HG03103 (cell line): Measurements from ENCODE around the gene SLC35E1.

Source experiments
- ATAC-seq: cut with Tn5 transposase; IDR thresholded peaks from one replicate; pipeline ENCODE4 v1.9.1; 2021; ENCODE audit warnings: low read depth; ENCODE audit not compliant: unreplicated experiment

The SLC35E1 gene

DNA sequence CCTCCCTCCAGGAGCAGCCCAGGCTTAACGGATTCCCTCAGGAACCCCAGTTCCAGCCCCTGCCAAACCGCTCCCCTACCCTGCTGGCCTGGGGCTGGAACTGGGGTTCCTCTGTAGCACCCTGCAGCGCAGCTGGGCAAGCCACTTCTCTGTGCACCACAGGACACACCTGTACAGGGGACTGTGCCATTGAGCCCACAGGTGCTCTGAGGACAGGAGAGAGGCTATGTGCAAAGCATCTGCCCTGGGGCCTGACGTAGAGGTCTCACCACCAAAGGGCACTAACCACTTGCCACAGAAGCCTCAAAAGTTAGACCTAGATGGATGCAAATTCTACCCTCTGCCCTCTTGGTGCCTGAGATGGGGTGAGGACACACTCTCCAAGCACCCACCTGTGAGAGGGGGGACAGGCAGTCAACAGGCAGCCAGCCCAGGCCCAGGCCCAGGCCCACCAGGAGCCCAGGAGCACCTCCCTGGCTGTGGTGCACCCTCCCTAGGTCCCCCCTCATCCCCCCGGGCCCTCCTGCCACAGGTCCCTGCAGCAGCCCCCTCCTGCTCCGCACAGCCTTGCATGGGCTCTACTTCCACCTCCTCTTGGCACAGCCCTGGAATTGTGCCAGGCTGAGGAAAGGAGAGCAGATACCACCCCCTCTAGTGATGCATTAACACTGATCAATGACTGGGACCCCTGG lies 27.6 kb upstream of the SLC35E1 start:
- no peak for ATAC-seq

DNA sequence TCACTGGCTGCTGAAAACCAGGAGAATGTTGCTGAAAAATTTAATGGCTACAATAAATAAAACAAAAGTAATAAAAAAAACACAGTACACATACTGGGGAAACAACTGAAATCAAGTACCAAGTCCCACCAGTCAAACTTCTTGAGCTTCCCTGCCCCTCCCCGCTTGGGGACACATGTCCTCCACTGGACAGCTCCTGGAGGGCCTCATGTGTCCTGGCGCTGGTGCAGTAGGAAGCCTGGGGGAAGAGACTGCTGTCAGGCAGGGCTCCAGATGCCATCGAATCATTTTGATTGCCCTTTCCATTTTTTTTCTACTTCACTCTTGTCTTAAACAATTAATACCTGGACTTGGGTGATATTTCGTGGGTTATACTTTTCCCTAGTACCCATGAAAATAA lies 26.6 kb upstream of the SLC35E1 start:
- ATAC-seq = no peak

DNA sequence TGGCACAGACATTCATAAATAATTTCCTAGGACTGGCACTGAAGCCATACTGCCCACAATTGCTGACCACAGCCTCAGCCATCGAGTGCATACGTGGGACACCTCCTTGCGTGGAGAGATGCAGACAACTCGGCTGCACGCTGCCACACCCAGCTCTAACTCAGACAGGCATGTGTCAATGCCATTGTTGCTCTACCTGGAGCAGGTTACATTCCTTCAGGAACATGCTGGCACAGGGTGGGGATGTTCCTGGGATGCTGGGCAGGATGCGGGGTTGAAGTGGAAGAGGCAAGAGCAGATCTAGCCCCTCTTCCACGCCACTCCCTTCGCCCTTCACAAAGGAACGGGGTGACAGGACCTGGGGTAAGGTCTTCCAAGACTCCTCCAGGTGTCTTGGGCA lies 24.2 kb upstream of the SLC35E1 start:
- no peak for ATAC-seq

DNA sequence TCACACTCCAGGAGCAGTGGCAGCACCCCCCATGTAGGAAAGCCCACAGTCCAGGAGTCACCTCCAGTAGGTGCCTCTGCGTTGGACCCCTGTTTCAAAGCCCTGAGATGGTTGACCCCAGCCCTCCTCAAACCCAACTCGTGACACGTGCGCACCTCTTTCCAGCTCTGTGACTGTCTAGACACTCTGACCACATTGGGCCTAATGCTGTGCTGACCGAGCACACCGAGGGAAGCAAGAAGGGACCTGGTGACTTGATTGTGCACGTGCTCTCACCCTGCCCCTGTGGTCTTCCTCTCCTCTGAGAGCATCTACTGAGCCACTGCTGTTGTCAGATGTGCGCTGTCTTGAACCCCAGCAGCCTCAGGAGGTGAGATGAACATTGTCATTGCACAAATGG lies 22.9 kb upstream of the SLC35E1 start:
- ATAC-seq = no peak

DNA sequence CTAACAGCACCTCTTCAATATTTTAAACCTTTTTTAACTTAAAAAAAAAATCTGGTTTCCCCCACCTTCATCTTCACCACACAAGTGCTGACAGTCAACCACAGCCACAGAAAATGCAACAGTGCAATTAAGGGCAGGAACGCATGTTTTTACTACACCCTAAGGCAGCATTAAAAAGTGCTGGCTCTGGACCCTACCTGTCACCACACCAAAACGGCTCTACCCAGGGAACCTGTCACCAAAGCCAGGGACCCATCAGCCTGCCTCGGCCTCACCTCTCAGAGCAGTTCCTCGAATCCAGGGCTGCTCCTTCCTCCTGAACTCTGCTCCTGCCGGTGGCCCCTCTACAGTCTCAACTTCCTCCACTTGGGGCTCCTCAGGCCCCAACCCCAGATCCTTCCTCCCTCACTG lies 22.5 kb upstream of the SLC35E1 start:
- ATAC-seq = no peak

DNA sequence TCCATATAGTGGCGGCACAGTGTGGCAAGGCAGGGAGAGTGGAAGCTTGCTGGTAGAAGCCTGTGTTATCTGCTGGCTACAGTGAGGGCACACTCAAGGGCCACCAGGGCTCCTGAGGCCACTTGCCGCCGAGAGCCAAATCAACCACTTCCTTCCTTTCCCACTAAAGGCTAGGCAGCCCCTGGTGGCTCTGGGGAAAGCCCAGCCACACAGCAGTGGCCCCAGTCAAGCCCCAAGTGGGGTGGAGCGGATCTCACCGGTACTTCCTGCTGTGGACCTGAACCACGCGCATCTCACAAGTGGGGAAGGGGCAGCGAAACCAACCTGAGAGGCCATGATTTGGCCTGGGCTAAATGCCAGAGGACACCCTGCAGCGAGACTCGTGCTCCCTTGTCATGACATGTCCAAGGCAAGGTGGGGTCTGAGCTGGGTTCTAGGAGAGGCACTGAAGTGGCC lies 21.9 kb upstream of the SLC35E1 start:
- no peak for ATAC-seq

DNA sequence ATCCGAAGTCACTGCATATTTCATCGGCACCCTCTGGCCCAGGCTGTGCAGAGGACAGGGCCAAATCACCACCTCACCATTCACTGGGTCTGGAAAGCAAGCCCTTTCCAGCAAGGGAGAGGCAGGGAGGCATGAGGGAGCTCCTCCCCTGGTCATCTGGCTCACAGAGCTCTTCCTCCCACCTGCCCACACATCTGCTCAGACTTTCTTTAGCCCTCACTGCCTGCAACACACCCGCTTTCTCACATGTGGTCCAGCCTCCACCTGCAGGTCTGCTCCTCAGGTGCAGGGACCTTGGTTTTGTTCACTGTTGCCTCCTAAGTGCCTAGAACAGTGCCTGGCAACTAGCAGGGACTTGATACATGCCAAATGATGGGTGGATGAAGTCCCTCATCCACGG lies 21.0 kb upstream of the SLC35E1 start:
- no peak for ATAC-seq

DNA sequence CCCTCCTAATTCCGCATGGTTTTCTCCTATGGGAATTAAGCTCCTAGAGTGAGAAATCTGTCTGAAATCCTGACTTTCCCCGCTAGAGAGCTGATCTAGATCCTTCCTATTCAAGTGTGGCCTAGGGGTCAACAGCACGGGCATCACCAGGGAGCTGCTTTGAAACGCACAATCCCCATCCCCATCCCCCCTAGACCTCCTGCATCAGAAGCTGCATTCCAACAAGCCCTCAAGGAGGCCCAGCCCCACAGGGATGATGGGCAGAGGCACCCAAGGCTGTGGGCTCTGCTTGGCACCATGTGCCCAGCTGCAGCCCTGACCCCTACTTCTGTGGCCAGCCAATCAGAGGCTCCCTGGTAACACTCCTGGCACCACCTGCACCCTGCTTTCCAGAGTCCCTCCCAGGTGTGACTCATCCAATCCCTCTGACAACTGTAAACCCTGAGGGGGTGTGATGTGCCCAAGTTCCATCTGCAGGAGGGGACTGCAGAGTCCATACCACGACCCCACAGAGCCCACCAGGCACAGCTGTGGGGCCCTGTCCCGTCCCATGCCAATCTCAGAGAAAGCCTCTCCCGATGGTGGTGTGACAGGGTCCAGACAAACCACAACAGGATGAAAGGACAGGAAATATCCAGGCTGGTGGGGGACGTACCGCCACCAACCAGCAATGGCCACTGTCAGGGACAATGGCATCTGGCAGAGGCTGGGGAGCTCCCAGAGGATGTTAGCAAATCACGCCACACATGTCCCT lies 19.8 kb upstream of the SLC35E1 start:
- no peak for ATAC-seq

DNA sequence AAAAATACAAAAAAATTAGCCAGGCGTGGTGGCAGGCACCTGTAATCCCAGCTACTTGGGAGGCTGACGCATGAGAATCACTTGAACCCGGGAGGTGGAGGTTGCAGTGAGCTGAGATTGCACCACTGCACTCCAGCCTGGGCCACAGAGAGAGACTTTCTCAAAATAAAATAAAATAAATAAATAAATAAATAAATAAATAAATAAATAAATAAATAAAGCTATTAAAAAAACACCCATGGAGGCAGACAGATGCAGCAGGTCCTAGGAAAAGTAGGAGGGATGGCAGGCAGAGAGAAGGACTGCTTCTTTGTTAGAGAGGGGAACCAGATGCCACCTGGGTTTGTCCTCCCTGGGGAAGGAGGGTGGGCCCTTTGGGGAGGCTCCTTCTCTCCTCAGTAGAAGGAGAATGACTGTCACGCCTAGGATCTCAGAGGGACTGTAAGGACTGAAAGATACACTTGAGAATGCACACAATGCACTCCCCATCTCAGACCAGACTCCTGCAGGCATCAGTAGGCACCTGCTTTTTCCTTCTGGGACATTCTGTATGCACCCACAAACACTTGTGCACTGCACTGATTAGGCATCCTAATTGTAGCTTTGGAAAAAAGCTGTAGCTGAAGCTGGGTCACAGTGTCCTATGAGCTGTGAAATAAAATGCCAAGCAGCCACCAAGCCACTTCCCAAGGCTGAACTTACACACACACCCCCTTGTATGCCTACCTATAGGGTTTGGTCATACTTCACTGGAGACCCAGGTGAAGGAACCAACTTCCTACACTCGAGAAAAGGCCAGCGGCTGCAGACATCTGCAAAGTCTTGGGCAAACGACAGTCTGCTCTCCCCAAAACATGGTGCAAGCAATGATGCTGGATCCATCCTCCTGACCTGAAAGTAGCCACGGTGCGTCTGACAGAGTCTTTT lies 18.9 kb upstream of the SLC35E1 start:
- no peak for ATAC-seq

DNA sequence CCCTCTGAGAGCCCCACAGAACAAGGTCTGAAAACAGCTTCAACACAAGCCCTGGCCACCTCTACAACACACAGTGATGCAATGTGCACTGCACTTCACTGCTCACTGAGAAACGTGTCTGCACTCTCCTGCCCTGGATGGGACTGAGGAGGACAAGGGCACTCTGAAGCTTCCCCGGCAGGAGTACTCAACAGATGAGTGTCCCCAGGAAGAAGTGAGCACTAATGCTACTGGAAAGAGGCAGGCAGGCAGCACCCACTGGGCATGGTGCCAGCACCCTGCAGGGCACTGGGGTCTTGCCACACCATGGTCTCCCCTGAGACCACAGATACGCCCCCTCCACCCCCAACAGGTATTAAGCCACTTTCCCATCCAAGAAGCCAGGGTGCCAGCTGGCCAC lies 17.7 kb upstream of the SLC35E1 start:
- ATAC-seq = no peak

DNA sequence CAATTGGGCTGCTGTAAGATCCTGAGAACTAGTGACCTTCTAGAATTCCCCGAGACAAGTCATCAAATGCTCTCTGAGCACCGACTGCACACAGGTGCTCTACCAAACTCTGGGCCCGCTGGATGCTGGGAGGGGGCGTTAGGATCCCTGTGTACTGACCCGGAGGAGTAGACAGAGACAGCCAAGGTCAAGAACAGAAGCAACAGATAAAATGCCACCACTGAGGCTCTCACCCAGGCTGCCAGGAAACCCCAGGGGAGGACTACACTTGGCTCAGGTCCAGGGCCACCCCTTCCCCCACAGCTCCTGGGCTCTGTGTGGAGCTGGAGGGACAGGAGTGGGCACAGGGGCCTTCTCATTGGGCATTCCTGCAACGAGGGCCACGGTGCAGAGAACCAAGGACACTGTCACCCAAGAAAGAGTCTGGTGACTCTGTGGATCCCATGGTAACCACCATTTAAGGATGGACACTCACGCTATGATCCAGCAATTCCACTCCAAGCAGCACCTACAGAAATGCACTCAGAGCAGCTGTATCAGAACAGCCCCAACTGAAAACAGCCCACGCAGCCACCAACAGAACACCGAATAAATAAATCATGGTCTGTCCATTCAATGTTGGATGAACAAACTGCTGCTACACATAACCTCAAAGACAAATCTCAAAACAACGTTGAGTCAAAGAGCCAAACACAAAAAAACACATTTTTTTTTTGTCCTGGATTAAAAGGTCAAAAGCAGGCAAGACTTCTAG lies 16.8 kb upstream of the SLC35E1 start:
- peak; percentile 4 for ATAC-seq

DNA sequence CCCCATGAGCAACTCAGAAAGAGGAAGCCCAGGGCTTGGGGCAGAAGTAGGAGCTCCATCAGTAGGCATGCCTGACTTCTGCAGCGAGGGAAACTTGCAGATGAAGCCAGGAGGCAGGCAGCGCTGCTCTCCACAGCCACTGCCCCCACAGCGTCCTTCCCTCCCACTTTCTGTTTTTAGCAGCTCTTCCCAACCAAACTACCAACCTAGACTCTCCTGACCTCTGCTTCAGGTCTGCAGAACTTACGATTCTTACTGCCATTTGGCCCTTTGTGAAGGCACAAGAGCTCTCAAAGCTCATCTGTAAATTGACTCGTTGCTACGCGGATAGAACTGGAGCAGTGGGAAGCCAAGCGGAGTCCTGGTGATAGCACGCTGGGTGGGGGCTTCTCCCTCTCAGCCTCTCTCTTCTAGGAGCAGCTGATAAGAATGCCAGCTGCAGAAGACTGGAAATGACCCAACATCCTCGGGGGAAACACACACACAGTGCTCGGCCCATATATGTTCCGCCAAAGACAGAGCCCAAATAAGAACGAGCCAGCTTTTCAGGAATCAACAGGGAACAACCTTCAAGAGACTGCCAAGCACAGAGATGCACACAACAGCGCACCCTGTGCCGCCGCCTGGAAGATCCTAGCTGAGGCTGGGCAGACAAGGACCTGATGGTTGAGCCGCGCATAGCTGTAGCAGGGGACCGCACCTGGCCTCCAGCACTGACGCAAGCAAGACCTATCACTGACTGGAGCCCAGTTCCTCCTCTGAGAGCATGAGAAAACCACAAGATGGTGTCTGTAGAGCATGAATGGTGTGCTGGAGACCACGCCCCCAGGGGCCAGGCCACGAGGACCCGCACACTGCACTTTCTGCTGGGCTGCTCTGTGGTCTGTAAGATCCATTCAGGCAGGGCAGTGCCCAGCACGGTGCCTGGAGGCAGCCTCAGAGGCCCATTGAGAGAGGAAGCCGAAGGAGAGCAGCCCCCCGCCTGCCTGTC lies 15.9 kb upstream of the SLC35E1 start:
- peak; percentile 33 for ATAC-seq

DNA sequence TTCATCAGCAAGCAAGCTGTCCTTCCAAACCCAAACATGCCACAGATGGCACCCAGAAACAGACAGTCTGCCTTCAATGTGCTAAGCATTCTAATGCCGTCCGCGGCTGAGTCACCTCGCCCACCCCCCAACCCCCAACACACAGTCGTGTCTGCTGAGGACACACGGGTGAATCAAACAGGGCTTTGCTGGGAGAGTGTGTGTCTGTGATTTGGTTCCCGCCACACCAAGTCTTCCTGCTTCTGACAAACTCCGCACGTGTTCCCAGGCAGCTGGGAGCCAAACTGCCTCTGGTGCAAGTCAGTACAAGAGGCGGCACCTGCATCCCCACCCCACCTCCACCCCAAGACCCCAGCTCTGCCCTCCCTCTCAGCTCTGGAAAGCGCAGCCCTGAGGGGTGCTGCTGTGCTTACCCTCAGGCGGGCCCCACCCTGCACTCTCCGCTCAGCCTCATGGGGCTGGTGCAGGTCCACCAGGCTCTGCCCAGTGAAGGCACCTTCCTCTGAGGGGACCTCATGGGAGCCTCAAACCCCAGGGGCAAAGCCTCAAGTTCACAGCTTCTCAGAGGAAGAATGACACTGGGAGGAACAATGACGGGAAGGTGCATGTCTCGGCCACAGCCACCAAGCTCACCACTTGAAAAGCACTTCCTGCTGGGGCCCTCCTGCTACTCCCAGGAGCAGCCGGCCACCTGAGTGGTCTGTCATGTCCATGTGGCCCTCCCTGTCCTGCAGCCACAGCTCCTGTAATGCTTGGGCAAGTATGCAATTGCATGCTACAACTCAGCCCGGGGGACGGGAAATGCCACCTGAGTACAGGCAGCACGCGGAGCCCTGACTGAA lies 15.0 kb upstream of the SLC35E1 start:
- no peak for ATAC-seq

DNA sequence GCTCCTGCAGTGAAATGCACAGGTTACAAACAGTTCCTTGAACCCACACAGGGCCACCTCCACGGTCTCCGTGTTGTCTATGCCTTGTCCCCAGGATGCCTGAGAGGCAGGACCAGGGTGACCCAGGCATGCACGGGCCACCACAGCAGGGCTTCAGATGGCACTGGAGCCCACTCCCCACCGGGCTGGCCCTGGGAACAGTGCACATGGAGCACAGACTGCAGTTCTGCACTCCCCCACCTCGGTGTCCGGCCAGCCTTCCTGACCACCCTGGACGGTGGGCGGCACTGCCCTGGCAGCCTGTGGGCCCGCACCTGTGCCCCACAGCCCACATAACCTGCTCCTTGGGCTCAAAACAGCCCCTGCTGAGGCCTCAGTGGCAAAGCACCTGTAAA lies 14.3 kb upstream of the SLC35E1 start:
- no peak for ATAC-seq

DNA sequence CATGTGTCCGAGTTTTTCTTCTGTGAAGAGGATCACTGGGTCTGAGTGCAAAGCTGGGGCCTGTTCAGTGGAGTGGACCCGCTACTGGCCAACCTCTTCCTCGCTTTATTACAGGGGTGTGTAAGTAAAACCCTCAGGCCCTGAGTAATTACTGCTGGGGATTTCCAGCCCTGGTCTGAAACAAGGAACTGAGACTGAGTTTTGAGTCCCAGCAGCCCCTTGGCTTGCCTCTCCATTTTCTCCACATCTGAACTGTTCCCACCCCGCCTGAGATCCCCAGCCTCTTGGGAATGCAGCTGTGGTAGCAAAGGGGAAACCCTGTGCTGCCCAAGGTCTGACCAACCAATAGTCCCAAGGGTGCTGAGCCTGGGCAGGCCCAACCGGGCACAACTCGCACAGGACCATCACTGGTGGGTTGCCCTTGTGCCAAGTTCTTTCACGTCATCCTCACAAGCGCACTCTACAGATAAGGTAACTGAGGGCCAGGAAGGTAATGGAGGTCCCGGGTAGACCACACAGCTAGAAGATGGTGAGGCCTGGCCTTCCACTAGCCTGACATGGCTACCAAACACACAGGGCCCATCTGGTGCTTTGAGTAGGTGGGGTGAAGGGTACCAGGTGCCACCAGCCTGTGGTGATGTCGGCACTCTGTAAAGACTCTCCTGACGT lies 13.7 kb upstream of the SLC35E1 start:
- ATAC-seq = no peak

DNA sequence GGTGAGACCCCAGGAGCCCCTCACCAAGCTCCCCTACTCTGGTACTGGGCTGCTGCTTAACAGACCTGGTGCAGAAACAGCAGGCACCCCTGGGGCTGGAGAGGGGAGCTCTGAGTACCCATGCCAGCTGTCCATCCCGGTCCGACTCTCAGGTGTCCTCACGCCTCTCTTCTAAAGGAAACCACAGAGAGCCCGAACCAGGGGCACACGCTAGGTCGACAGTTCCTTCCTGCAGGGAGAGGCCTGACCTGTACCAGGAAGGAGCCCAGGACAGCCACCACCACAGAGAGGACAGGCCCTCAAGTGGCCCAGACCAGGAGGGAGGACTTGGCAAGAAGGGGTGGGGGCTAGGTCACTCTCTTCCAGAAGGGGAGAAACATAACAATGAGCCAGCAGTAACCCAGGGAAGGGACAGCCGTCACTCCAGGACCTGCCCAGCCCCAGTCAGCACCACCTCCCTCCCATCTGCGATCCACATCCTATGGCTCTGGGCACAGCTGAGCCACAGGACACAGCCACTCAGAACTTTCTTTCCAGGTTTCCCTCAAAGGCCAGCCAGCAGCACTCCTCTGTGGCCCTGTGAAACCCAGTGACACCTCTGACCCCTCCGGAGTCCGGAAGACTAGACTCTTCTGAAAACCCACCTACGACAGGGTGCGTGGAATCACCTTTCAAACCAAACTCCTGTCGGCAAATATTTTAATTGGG lies 13.0 kb upstream of the SLC35E1 start:
- no peak for ATAC-seq
